PC-3 (cell line): ENCODE results near the gene STRAP. TPM values are rescaled to one million over a fixed set of nuclear protein-coding genes. Genes with fewer than 3 reads are reported as not detected.

Experiments used
- ATAC-seq: fragments of 200-7000 bp; cut with Tn5 transposase; 2 replicates; pipeline ENCODE4 v1.9.1; 2020; ENCODE audit warnings: mild to moderate bottlenecking, moderate library complexity
- BruUV-seq: library from RNA; stranded (reverse); fragments of 400-500 nt; replicated peaks from 2 replicates; lab custom pipeline; 2021; lab: Mats Ljungman, UMichigan
- CTCF ChIA-PET: fragments of 300-600 bp; sonication (Branson Sonifier 250); formaldehyde crosslinking; loops from one replicate; lab custom pipeline; 2022; ENCODE audit warnings: antibody characterized with exemption; lab: Charles Lee
- POLR2A ChIA-PET: fragments of 300-600 bp; sonication (Branson Sonifier 250); formaldehyde crosslinking; loops from one replicate; lab custom pipeline; 2022; ENCODE audit warnings: antibody characterized with exemption; ENCODE audit not compliant: unreplicated experiment; lab: Charles Lee
- DNase-seq: peaks from one replicate; pipeline ENCODE4 v3.0.0-alpha.2; 2015
- H2AFZ ChIP-seq: fragments of 300-600 bp; sonication (generic); 2 replicates; pipeline ENCODE4 v1.6.0; 2016; ENCODE audit warnings: antibody characterized with exemption, low read length
- H3F3A ChIP-seq: fragments of 300-600 bp; sonication (generic); one replicate; pipeline ENCODE4 v1.6.0; 2017; ENCODE audit warnings: antibody characterized with exemption, low read length, control low read depth, mild to moderate bottlenecking; ENCODE audit not compliant: unreplicated experiment
- H3K27ac ChIP-seq: fragments of 300-600 bp; sonication (generic); 2 replicates; pipeline ENCODE4 v1.5.1; 2016; ENCODE audit warnings: mild to moderate bottlenecking, low read length
- H3K27me3 ChIP-seq: fragments of 300-600 bp; sonication (generic); 2 replicates; pipeline ENCODE4 v1.6.1; 2016; ENCODE audit warnings: low read length, mixed read lengths
- H3K36me3 ChIP-seq: fragments of 300-600 bp; sonication (generic); 2 replicates; pipeline ENCODE4 v1.6.1; 2016; ENCODE audit warnings: low read depth, mixed run types, low read length, mixed read lengths
- H3K4me1 ChIP-seq: fragments of 300-600 bp; sonication (generic); 2 replicates; pipeline ENCODE4 v1.5.1; 2016; ENCODE audit warnings: low read length; ENCODE audit not compliant: insufficient read depth
- H3K4me2 ChIP-seq: fragments of 300-600 bp; sonication (generic); 2 replicates; pipeline ENCODE4 v1.6.0; 2016; ENCODE audit warnings: low read length
- H3K4me3 ChIP-seq: fragments of 300-600 bp; sonication (generic); 2 replicates; pipeline ENCODE4 v1.5.1; 2016; ENCODE audit warnings: mild to moderate bottlenecking, low read length, mixed read lengths
- H3K79me2 ChIP-seq: fragments of 300-600 bp; sonication (generic); 2 replicates; pipeline ENCODE4 v1.6.1; 2017; ENCODE audit warnings: low read length, mixed read lengths
- H3K9ac ChIP-seq: fragments of 300-600 bp; sonication (generic); 2 replicates; pipeline ENCODE4 v1.6.0; 2016; ENCODE audit warnings: mild to moderate bottlenecking, low read length
- H3K9me2 ChIP-seq: fragments of 300-600 bp; sonication (generic); replicated peaks from 2 replicates; pipeline ENCODE4 v1.6.1; 2016; ENCODE audit warnings: mixed run types, low read length, mixed read lengths
- H3K9me3 ChIP-seq: fragments of 300-600 bp; sonication (generic); 2 replicates; pipeline ENCODE4 v1.6.1; 2016; ENCODE audit warnings: low read length, mixed read lengths
- H4K20me1 ChIP-seq: fragments of 300-600 bp; sonication (generic); 2 replicates; pipeline ENCODE4 v1.6.1; 2016; ENCODE audit warnings: low read length, mixed read lengths
- CTCF ChIP-seq: fragments of 300-600 bp; sonication (generic); conservative IDR thresholded peaks from 2 replicates; pipeline ENCODE4 v1.5.1; 2017; ENCODE audit warnings: antibody characterized with exemption, low read depth, mild to moderate bottlenecking, low read length
- EZH2 ChIP-seq: fragments of 300-600 bp; sonication (generic); IDR thresholded peaks from one replicate; pipeline ENCODE4 v1.6.1; 2017; ENCODE audit warnings: antibody characterized with exemption, mild to moderate bottlenecking, low read length; ENCODE audit not compliant: unreplicated experiment
- EZH2phosphoT487 ChIP-seq: fragments of 300-600 bp; sonication (generic); IDR thresholded peaks from 2 replicates; pipeline ENCODE4 v1.6.1; 2018; ENCODE audit warnings: mild to moderate bottlenecking, antibody characterized with exemption, low read length, borderline replicate concordance
- intact Hi-C: fragments of 100-400 bp; cut with micrococcal nuclease; formaldehyde crosslinking; loops from 2 replicates; pipeline ENCODE4 v1.9.0; 2023
- total RNA-seq: library from RNA; depleted of rRNA; stranded (reverse); fragments of >200 nt; gene quantifications from 2 replicates; pipeline ENCODE4 v1.2.3, GENCODE V29; 2014

The STRAP gene
- total RNA-seq, 1 experiment from 2014 or later = 80.4 TPM

DNA sequence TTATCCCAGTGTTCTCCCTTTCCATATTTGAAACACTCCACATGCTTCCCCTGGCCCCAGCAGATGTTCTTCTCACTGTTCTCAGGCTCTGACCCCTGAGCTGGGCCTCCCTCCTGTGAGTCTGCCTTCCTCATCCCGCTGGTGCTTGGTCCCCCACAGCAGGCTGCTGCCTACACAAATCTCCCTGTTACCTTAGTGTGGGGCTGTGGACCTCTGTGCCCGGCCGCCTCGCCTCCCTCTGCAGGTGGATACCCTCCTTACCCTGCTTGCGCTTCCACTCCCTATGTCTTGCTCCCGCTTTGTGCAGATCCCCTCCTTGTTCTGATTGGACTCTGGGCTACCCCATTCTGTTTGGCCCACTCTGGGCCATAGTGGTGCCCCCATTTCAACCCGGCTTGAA is 35.9 kb downstream of the STRAP start:
- POLR2A ChIA-PET = no interaction called here
- CTCF ChIA-PET = no interaction called here
- Histone ChIP-seq H3K4me3 (no peak overlapping the region), H3K4me2 (no peak overlapping the region), H3K27me3 (no peaks in the 10 kb centered on the region), H3K4me1 (no peaks in the 10 kb centered on the region), H3K9me3 (no peaks in the 10 kb centered on the region), H4K20me1 (no peaks in the 10 kb centered on the region), H2AFZ (no peak overlapping the region), H3K9me2 (no peaks in the 10 kb centered on the region), H3K9ac (no peak overlapping the region), H3K36me3 (no peaks in the 10 kb centered on the region), H3F3A (no peaks in the 10 kb centered on the region), H3K27ac (no peak overlapping the region), H3K79me2 (0 out of 2 replicates have a peak, but pooled peaks cover 7% of the 10 kb centered on the region)
- intact Hi-C loops = no loop called here
- no peak for DNase-seq
- BruUV-seq = no TSS peak
- TF ChIP-seq EZH2phosphoT487 (no peak), EZH2 (no peak), CTCF (no peak)
- no peak for ATAC-seq

DNA sequence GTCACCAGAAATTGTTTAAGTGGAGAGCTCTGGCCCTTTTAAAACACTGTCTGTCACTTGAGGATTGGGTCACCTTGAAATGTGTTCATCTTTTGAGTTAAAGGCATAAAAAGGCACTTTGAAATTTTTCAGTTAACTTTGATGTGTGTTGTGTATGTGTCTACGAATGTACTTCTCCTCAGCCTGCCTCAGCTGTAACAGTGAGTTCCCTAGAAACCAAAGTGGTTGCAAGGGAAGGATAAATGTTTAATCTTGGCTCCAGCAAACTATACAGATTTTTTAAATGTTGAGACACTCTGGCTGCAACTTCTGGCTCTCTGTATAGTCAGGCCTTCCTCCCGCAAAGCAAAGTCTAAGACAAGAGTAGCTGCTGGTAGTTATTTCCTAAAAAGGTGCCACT is 37.2 kb downstream of the STRAP start:
- H3K4me1 ChIP-seq = no peaks in the 10 kb centered on the region
- H3K36me3 ChIP-seq = no peaks in the 10 kb centered on the region
- H3K79me2 ChIP-seq = no peaks in the 10 kb centered on the region
- H3K9me3 ChIP-seq = no peaks in the 10 kb centered on the region
- intact Hi-C loops = no loop called here
- DNase-seq (no peak), ATAC-seq (no peak)
- H2AFZ ChIP-seq = no peak overlapping the region
- no TSS peak for BruUV-seq
- POLR2A ChIA-PET = no interaction called here
- no peaks in the 10 kb centered on the region for H3F3A ChIP-seq
- no peaks in the 10 kb centered on the region for H3K27me3 ChIP-seq
- CTCF ChIA-PET = no interaction called here
- no peaks in the 10 kb centered on the region for H4K20me1 ChIP-seq
- no peaks in the 10 kb centered on the region for H3K9me2 ChIP-seq
- TF ChIP-seq EZH2 (no peak), CTCF (no peak), EZH2phosphoT487 (no peak)
- no peak overlapping the region for H3K4me2 ChIP-seq
- H3K9ac ChIP-seq = no peak overlapping the region
- H3K27ac ChIP-seq = no peak overlapping the region
- H3K4me3 ChIP-seq = no peak overlapping the region

DNA sequence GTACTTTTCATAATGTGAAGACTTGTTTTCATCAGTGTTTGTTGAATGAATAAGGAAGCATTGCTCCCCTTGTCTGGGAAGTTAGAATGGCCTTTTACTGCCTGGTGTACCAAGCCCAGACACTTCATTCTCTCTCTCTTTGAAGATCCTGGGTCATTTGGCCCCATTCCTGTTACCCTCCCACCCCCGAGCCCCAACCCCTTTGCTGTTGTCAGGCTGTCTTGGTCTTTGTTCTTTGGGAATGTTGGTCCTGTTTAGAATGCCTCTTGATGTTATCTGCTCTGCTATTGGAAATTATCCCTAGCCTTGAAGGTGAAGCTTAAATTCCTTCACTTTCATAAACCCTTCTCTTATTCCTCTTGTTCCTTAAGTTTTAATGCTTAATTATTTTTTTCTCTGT is 42.8 kb downstream of the STRAP start:
- Histone ChIP-seq H3K4me2 (no peak overlapping the region), H3K4me1 (peaks cover 9% of the 10 kb centered on the region), H3K27ac (no peak overlapping the region), H4K20me1 (no peaks in the 10 kb centered on the region), H3K27me3 (no peaks in the 10 kb centered on the region), H3K79me2 (no peaks in the 10 kb centered on the region), H3K4me3 (no peak overlapping the region), H2AFZ (no peak overlapping the region), H3K36me3 (no peaks in the 10 kb centered on the region), H3F3A (no peaks in the 10 kb centered on the region), H3K9ac (no peak overlapping the region), H3K9me3 (no peaks in the 10 kb centered on the region), H3K9me2 (no peaks in the 10 kb centered on the region)
- TF ChIP-seq EZH2 (no peak), EZH2phosphoT487 (no peak), CTCF (no peak)
- CTCF ChIA-PET = no interaction called here
- POLR2A ChIA-PET = no interaction called here
- BruUV-seq = no TSS peak
- intact Hi-C loops = no loop called here
- no peak for ATAC-seq
- no peak for DNase-seq
